GM04503 (cell line): ENCODE measurements around the gene TNRC18.
"Not testable (repeated sequence)": the region's sequence is repeated elsewhere in the genome, so short reads cannot be mapped to it uniquely, and the experiment has no call there.

ENCODE experiments used
- DNase-seq: peaks from one replicate; pipeline ENCODE4 v3.0.0-alpha.2; 2012; ENCODE audit warnings: low read depth

TNRC18 gene

DNA sequence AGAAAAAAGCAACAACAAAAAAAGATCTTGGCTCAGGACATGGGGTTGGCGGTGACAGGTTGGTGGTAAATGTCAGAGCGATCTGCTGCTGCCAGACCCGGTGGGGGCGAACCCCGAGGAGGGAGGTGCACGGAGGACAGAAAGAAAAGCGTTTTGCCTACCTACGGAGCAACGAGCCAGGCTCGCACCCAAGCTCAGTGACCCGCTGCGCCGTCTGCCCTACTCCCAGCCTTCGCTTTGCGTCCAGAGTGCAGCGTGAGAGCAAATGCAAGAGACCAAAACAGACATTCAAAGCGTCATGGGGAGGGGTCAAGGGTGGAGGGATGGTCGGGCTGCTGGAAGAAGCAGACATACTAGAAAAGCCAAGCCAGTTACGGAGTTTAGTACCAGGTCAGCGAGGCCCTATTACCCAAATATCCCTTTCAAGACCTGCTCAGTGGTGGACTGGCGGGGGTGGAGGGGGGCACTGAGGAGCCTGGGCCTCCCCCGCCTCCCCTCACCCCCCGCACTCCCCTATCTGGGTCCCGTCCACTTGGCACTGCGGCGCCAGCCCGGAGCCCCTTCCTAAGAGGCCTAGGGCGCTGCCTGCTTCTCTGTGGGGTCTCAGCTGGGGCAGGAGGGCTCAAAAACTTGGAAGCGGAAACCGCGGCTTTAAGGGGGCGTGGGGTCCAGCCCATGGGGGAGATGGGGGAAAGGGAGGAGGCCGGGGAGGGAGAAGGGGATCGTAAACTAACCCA, 74.0 kb downstream of the TNRC18 start:
- no peak for DNase-seq

DNA sequence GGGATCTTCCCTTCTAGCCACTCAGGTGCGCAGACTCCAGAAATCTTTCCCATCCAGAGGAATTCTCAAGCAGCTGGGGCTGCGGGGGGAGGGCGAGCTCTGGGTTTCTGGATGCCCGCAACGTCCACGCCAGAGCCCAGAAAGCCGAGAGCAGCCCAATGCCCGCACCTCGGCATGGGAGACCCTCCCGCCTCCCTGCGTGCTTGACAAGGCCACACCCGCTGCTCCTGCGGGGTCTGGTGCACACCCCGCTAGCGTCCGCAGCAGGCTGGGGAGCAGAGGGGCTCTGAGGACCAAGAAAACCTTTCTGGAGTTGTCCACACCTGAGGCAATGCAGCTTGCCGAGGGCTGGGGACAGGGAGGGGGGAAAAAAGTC, 74.6 kb downstream of the TNRC18 start:
- DNase-seq: no peak

DNA sequence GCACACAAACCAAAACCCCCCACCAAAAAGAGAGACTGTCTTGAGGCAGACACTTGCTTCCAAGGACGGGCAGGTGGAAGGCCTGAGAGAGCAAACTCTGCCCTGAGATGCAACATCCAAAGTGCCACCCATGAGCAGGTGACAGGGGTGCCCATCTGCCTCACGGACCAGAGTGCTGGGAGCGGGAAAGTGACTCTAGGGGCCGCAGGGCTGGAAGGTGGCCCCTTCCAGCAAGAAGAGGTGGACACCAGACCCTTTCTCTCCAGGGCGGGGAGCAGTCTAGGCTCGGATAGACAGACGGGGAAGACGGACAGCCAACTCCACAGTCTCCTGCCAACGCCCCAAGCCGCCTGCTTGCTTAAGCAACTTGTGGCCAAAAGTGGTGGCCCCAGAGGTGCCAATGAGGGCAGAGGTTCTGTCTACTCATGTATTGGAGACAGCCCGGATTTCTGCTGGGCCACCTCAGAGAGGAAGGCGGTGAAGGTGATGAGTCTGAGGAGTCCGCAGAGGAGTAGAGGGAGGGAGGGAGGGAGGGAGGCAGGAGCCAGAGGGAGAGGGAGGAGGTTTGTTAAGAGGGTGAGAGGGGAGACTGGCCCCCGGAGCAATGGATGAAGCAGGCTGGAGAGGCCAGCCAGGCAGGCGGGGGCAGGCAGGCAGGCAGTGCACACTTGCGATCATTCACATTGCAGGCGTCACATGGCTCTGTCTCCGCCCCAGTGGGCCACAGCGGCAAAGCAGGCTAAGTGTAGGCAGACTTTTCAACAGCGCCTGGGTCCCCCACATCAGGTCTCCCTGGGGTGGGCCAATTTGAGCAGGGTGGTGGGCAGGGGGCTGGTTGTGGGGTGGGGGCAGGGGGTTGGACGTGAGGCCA, 75.3 kb downstream of the TNRC18 start:
- no peak for DNase-seq

DNA sequence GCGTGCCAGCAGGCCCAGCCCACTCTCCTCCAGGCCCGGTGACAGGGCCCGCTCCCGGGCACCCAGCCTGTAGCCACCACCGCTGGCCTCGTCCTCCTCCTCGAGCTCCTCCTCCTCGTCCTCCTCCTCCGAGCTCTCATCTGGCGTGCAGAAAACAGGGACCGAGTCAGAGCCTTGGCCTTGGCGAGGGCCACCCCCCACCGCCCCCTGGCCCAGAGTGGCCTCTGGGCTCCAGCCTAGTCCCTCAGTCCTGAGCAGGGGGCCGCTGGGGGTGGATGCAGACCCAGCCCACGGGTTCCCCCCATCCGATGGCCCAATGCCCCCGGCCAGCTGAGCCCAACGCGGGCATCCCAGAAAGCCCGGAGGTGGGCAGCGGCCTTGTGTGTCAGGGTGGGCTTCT, 78.0 kb downstream of the TNRC18 start:
- no peak for DNase-seq

DNA sequence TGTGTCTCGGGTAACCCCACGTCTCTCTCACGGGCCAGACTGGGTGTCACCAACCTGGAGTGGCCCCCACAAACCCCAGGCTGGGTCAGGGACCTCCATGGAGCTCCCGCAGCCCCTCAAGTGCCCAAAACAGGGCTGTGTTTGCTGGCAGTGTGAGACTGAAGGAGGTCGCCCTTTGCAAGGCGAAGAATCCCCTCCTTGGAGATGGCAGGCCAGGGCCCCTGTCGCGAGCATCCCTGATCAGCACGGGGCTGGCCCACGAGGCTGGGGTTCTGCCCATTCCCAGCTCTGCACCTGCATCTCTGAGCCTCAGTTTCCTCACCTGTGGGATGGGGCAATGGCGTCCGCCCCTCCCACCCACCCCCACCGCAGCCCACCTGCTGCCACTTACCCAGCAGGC, 78.5 kb downstream of the TNRC18 start:
- DNase-seq: no peak

DNA sequence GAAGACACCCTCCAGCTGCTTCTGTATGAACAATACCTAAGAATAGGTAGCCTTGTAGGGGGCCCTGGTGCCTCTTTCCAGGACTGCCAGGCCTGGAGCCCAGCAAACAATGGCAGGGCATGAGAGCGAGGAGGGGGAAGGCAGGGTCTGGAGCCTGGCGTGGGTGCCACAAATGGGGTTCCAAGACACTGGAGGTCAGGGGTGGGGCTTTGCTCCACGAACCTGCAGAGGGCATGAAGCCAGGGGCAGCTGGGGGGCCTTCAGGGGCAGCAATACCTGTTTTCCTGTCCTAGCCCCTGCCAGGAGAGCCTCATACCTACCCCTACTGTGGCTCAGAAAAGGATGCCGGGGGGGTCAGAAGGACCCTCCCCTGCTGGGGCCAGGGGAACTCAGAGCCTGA, 79.3 kb downstream of the TNRC18 start:
- DNase-seq: no peak

DNA sequence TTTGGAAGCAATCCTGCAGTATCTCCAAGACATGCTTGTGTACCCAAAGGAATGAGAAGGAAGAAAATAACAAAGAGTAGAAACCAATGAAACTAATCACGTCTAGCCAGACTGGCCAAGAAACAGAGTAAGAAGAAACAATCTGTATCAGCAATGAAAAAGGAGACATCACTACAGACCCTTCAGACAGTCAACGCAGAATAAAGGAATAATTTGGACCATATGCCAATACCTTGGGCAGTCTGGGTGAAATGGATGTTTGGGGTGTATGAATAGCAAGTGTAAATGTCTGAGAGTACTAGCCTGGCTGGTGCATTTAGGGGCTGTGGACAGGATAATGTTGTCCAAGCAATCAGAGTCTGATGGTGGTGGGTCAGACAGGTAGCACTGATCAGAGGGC, 79.8 kb downstream of the TNRC18 start:
- no peak for DNase-seq

DNA sequence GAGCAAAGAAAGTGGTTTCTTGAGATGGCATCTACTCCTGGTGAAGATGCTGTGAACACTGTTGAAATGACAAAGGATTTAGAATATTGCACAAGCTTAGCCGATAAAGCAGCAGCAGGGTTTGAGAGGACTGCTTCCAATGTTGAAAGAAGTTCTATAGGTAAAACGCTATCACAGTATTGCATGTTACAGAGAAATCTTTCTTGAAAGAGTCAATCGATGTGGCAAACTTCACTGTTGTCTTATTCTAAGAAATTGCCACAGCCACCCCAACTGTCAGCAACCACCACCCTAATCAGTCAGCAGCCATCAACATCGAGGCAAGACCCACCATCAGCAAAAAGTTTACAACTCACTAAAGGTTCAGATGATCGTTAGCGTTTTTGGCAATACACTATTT, 81.0 kb downstream of the TNRC18 start:
- DNase-seq: no peak

DNA sequence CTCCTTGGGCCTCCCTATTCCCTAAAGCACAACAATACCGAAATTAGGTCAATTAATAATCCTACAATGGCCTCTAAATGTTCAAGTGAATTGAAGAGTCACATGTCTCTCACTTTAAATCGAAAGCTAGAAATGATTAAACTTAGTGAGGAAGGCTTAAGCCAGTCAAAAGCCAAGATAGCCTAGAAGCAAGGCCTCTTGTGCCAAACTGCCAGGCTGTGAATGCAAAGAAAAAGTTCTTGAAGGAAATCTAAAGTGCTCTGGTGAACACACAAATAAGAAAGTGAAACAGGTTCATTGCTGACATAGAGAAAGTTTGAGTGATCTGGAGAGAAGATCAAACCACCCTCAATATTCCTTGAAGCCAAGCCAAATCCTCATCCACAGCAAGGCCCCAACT, 83.7 kb downstream of the TNRC18 start:
- no peak for DNase-seq

DNA sequence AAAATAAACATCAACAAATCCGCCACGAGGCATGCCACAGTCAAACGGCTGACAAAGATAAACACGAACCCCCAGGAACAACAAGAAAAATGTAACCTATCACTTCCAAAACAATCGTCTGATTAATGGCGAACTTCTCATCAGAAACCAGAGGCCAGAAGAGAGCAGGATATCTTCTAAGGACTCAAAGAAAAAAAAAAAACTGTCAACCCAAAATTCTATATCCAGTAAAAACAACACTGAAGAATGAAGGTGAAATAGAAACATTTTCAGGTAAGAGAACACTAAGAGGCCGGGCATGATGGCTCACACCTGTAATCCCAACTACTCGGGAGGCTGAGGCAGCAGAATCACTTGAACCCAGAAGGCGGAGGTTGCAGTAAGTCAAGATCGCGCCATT, 86.6 kb downstream of the TNRC18 start:
- DNase-seq: no peak

DNA sequence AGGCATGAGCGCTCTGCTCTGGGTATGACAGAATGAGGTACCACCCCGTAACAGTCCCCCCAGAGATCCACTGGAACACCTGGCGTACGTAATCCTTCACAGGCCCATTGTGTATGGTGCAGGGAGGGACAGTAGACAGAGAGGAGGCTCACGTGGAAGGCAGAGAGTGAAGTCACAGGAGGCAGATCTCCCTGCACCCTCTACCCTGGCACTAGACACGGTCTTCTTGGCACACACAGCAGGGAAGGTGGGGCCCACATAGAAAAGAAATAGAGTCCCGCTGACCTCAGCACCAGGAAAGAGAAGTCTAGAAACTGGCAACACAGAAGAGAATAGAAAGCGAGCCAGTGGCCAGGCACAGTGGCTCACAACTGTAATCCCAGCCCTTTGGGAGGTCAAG, 89.0 kb downstream of the TNRC18 start:
- DNase-seq: no peak

DNA sequence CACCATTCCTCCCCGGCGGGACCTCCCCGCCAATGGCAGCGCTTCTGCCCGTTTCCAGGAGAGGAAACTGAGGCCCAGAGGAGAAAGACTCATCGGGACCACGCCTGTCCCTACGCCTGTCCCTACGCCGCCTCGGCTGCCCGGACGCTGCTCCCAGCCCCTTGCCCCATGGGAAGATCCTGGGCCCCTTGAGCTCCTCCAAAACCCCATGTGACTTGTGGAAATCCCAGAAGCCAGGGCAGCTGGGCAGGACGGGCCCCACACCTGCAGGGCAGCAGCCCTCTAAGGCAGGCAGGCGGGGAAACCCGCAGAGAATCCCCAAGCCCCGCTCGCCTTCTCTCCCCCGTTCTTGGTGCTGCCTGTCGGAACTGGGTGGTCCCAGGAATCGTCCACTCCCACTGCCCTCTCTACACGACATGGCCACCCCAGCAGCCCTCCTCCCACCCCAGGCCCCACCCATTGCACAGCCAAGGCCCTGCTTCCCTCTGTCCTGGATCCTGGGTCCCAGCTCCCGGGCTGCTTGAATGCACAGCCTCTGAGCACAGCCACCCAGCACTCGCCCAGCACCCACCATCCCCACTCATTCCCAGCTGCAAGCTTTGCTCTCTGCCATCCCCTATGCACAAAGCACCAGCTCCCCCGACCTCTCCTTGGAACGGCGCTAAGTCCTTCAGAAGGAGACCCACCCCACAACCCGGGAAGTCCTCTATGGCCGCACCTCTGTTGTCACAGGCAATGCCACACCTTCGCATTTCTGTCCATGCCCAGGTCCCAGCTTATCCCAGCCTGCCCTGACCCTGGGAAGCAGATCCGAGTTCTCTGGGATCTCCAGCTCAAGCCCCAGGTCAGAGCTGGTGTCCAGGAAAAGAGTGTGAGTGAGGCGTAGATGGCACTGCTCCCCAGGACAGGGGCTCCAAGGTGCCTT, 90.3 kb downstream of the TNRC18 start:
- DNase-seq: no peak

DNA sequence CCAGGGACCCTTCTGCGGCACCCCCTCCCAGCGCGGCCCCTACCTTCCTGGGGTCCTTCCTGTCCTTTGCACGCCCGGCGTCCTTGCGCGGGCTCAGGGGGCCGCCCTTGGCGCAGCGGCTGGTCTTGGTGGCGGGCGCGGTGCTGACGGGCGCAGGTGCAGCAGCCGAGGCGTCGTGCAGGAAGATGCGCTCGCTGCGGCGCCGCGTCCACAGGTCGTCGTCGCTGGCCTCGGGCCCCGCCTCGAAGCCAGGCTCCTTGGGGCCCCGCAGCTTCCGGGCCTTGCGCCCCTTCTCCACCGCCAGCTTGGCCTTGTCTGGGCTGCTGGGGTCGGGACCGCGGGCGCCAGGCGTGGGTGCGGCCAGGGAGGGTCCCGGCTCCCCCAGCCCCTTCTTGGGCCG, 91.1 kb downstream of the TNRC18 start:
- no peak for DNase-seq

DNA sequence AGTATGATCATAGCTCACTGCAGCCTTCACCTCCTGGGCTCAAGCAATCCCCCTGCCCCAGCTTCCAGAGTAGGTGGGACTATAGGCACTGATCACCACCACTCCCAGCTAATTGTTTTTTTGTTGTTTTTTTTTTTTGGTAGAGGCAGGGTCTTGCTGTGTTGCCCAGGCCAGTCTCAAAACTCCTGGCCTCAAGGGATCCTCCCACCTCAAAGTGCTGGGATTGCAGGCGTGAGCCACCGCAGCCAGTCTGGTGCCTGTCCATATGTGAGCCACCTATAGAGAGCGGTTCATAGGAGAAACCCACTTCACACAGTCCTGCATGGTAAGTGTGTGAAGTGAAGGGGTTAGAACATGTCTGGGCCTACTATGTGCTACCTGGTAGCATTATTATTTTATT, 93.3 kb downstream of the TNRC18 start:
- DNase-seq: no peak

DNA sequence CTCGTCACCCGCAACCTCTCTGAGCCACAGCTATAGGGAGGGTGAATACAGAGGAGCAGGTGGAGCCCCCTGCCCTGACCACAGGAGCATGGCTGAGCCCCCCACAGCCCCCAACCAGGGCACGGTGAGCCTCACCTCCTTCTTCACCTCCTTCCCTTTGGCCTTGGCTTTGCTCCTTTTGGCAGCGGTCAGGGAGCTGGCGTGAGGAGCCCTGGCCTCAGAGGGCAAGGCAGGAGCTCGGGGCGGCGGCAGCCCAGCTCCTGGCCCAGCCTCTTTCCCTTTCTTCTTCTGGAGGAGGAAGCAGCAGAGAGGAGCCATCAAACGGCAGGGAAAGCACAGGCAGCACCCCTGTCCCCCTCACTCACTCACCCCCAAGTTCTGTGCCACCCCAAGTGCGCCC, 98.7 kb downstream of the TNRC18 start:
- no peak for DNase-seq

DNA sequence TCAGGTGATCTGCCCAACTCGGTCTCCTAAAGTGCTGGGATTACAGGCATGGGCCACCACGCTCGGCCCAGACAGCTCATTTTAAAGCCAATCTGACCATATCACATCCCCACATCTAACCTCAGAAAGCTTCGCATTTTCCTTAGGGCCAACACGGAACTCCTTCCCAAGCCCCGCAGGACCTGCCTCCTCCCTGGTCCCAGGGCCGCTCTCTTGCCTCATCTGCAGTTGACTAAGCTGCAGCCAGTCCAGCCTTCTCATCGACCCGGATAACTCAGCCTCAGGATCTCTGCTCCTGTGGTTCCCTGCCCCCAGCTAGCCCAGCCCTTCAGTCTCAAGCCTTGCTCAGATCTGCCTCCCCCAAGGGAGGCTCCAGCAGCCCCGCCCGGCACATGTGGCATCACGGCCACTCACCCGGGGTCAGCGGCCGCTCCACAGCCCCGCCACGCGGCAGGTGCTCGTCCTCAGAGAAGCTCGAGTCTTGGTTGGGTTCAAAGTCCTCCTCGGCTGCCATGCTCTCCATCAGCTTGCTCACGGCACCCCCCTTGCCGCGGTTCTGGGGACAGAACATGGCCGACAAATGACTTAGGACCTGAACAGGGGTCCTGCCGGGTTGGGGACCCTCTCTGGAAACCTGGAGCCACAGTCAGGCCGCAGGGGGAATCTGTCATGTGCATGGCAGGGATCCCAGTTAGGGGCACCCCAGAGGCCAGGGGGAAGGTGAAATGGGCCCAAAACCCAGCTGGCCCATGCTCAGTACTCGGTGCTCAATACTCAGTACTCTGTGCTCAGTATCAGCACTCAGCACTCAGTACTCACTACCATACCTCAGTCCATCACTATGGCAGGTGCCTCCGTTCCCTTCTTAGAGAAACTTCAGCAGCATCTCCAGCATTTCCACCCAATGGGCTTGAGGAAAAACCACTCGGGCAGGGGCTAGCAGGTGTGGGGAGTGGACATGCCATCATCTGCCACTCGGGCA, 99.5 kb downstream of the TNRC18 start:
- DNase-seq: not testable (repeated sequence)

DNA sequence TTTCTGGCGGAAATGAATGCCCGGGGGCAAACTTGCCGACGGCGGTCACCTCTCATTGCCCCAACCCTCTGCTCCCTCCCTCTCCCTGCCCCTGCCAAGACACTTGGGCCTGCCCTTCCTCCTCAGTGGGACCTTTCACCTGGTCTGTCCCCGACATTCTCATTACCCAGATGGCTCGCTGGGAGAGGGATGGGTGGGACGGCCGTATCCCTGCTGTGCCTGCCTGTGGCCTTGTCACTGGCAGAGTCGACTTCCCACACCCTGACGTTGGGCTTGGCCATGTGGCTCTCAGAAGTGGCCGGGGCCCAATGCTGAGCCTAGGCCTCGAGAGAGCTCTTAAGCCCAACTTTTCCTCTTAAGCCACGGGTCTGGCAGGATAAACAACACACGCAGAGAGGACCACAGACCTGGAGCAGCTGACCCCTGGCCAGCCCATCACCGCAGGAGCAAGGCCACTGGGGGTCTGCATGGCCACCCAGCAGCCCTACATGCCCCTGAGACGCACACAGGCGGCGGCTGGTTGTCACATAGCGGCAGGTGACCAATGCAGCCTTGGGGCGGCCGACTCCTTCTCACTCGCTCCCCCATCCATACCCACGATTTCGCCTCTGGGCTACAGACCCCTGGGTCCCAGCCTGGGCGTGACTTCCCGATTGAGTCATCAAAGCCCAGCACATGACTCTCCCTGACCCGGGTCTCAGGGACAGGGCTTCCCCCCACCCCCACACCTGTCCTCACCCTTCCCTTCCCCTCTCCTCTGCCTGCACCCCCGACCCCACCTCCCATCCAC, 100.8 kb downstream of the TNRC18 start:
- no peak for DNase-seq

DNA sequence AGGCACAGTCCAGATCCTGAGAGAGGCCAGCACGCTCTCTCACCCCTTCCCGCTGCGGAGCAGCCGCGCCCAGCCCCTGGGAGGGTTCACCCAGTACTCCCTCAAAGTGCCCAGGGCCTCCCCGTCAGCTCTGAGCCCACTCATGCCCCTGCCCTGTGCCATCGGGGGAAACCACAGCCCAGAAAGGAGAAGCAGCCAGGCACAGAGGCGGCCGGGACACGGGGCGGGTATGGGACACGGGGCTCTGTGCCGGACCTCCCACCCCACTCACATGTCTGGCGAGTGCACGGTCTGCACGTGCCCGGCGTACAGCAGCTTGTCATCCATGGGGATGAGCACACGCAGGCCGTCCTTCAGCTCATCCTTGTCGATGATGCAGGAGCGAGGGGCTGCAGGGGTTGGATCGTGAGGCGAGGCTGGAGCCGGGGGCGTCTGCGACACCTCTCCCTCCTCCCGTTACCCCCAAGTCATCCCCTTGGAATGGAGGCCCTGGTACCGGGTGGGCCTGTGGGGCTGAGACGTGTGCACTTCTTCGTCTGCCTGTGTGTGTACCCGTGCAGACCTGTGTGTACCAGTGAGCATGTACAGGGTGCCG, 102.7 kb downstream of the TNRC18 start:
- no peak for DNase-seq

DNA sequence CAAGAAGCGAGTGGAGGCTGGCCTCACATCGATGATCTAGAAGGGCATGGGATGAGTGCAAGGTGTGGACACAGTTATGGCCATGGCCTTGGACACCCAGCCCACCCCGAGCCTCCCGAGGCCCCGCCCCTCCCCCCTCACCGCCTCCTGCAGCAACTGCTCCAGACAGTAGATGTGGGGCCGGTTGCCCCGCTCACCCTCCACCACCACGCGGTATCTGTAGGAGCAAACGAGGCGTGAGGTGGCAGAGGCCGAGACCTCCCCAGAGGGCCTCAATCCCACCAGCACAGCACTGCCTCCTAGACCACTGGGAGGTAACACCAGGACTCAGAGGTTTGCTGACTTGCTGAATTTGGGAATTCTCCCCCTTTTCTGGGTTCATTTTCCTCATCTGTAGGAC, 103.2 kb downstream of the TNRC18 start:
- no peak for DNase-seq

DNA sequence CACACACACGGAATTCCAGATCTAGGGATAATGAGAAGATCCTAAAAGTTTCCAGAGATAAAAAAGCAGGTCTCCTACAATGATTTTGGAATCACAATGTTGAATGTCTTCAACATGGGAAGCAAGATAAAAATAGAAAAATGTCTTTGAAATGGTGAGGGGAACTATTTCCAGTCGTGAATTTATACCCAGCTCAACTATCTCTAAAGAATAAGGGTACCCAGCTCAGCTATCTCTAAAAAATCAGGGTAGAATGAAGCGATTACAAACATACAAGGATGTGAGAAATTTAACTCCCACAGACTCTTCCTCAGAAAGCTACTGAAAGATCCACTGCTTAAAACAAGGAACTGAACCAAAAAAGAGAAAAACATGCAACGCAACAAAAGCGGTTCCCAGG, 105.0 kb downstream of the TNRC18 start:
- not testable (repeated sequence) for DNase-seq
